ENCODE results near the gene NEFH. TPM values are rescaled to one million over a fixed set of nuclear protein-coding genes. Genes with fewer than 3 reads are reported as not detected.
"Not testable (repeated sequence)": the region's sequence is repeated elsewhere in the genome, so short reads cannot be mapped to it uniquely, and the experiment has no call there.

The NEFH gene
- total RNA-seq, 4 donors from 2014 or later, result 0.23 to 3.0 (median 0.53) TPM

DNA sequence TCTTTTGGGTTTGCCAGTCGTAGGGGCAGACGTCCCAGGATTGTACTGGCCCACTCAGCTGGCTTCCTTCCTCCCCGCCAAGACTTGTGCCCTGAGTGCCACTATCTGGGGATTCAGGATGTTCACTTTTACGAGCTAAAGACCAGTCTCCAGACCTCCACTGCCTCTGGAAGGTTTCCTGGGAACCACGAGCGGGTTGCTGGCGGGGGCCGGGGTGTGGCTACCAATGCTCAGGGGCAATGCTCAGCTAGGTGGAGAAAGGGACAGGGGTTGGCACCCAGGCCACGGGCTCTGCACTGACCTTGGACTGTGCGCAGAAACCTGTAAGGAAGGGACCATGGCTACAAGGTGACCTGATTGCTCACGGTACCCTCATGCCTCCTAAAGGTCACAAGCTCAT lies 2.2 kb downstream of the NEFH start:
- TF ChIP-seq, protein P1, sequence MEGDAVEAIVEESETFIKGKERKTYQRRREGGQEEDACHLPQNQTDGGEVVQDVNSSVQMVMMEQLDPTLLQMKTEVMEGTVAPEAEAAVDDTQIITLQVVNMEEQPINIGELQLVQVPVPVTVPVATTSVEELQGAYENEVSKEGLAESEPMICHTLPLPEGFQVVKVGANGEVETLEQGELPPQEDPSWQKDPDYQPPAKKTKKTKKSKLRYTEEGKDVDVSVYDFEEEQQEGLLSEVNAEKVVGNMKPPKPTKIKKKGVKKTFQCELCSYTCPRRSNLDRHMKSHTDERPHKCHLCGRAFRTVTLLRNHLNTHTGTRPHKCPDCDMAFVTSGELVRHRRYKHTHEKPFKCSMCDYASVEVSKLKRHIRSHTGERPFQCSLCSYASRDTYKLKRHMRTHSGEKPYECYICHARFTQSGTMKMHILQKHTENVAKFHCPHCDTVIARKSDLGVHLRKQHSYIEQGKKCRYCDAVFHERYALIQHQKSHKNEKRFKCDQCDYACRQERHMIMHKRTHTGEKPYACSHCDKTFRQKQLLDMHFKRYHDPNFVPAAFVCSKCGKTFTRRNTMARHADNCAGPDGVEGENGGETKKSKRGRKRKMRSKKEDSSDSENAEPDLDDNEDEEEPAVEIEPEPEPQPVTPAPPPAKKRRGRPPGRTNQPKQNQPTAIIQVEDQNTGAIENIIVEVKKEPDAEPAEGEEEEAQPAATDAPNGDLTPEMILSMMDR (IDR thresholded peaks at IDR 0.05), result no peak
- no peak for TF ChIP-seq POLR2A (IDR thresholded peaks at IDR 0.05)
- no peak overlapping the region for H3K4me3 ChIP-seq (ENCODE audit: low read depth, poor library complexity, severe bottlenecking)
- DNase-seq (ENCODE audit: low spot score in 2 of 2), result no peak
- intact Hi-C loops (cut with DNase I; ENCODE audit: low total_unique reads), result no loop called here
- WGBS, 2 donors, result 73 to 77% methylated on average over 11 of the region's 11 CpGs

DNA sequence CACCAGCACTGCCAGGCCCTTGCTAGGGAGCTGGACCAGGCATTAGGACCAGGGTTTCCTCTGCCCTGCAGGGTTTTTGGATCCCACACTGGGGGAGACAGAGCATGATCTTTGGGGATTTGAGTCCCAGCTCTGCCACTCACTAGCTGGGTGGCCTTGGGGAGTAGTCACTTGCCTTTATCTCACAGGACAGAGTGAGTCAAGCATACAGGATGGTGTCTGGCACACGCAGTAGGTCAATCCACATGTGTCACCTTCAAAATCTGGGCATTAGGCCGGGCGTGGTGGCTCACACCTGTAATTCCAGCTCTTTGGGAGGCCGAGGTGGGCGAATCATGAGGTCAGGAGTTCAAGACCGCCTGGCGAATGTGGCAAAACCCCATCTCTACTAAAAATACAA lies 2.7 kb downstream of the NEFH start:
- TF ChIP-seq, protein P1 (IDR thresholded peaks at IDR 0.05), result no peak
- no peak for TF ChIP-seq POLR2A (IDR thresholded peaks at IDR 0.05)
- DNase-seq (ENCODE audit: low spot score in 2 of 2), result peak in 1 of 2 donors; percentile 72
- 94 to 98% methylated on average over 7 of the region's 7 CpGs for WGBS, 2 donors
- no peak overlapping the region for H3K4me3 ChIP-seq (ENCODE audit: low read depth, poor library complexity, severe bottlenecking)
- intact Hi-C loops (cut with DNase I; ENCODE audit: low total_unique reads), result no loop called here

DNA sequence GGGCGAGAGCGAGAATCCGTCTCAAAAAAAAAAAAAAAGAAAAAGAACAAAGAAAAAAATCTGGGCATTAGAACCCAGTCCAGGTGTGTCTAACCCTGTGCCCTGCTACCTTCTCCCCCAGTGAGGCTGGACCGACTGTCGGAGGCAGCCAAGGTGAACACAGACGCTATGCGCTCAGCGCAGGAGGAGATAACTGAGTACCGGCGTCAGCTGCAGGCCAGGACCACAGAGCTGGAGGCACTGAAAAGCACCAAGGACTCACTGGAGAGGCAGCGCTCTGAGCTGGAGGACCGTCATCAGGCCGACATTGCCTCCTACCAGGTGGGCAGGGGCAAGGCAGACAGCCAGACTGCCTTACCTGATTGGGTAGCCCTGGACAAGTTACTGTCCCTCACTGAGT lies 3.2 kb downstream of the NEFH start:
- DNase-seq (ENCODE audit: low spot score in 2 of 2), result peak in 1 of 2 donors; percentile 74
- WGBS, 2 donors, result 93% methylated on average over 13 of the region's 13 CpGs
- no peak for TF ChIP-seq POLR2A (IDR thresholded peaks at IDR 0.05)
- TF ChIP-seq, protein P1 (IDR thresholded peaks at IDR 0.05), result no peak
- intact Hi-C loops (cut with DNase I; ENCODE audit: low total_unique reads), result no loop called here
- no peak overlapping the region for H3K4me3 ChIP-seq (ENCODE audit: low read depth, poor library complexity, severe bottlenecking)

DNA sequence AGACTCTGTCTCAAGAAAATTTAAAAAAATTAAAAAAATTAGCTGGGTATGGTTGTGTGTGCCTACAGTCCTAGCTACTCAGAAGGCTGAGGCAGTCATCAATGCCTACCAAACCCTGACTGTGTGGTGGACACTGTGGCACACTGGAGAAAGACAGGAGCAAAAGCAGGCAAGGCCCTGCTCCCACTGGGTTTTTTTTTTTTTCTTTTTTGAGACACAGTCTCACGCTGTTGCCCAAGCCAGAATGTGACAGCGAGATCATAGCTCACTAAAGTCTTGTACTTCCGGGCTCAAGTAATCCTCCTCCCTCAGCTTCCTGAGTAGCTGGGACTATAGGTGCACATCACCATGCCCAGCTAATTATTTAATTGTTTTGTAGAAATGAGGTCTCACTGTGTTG lies 4.6 kb downstream of the NEFH start:
- no peak for DNase-seq (ENCODE audit: low spot score in 2 of 2)
- no peak overlapping the region for H3K4me3 ChIP-seq (ENCODE audit: low read depth, poor library complexity, severe bottlenecking)
- intact Hi-C loops (cut with DNase I; ENCODE audit: low total_unique reads), result no loop called here
- WGBS, 2 donors, result 96% methylated on average over 3 of the region's 3 CpGs
- TF ChIP-seq, protein P1 (IDR thresholded peaks at IDR 0.05), result no peak
- no peak for TF ChIP-seq POLR2A (IDR thresholded peaks at IDR 0.05)

DNA sequence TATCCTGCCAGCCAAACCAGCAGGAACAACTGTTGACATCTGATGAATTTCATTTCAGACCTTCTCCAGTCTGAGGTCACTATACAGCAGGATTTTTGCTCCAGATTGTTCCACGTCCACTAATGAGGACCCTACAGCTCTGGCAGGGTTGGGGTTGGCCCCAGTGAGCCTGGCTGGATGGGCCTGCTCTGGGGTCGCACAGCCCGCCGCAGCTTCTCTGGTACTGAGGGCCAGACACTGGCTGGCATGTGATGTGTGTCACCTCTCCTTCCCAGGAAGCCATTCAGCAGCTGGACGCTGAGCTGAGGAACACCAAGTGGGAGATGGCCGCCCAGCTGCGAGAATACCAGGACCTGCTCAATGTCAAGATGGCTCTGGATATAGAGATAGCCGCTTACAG lies 5.4 kb downstream of the NEFH start:
- peak in 1 of 2 donors; percentile 58 for DNase-seq (ENCODE audit: low spot score in 2 of 2)
- no peak overlapping the region for H3K4me3 ChIP-seq (ENCODE audit: low read depth, poor library complexity, severe bottlenecking)
- intact Hi-C loops (cut with DNase I; ENCODE audit: low total_unique reads), result no loop called here
- WGBS, 2 donors, result 82 to 92% methylated on average over 8 of the region's 8 CpGs
- TF ChIP-seq, protein P1 (IDR thresholded peaks at IDR 0.05), result no peak
- TF ChIP-seq POLR2A (IDR thresholded peaks at IDR 0.05), result no peak

DNA sequence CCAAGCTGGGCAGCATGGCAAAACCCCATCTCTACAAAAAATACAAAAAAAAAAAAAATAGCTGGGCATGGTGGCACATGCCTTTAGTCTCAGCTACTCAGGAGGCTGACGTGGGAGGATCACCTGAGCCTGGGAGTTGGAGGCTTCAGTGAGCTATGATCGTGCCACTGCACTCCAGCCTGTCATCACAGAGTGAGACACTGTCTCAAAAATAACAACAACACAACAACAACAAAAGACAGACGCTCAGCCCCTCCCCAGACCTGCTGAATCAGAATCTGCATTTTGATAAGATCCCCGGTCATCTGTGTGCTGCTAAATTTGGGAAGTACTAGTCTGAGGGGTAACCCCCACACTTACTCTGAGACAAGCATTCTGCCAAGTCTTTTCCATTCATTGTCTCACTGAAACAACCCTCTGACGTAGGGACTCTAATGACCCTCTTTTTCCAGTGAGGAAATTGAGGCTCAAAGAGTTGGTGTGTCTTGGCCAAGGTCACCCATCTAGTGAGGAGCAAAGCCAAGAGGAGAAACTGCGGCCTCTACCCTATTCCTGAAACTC lies 7.5 kb downstream of the NEFH start:
- DNase-seq (ENCODE audit: low spot score in 2 of 2), result no peak
- TF ChIP-seq POLR2A (IDR thresholded peaks at IDR 0.05), result no peak
- TF ChIP-seq, protein P1 (IDR thresholded peaks at IDR 0.05), result no peak
- WGBS, 2 donors, result 87 to 89% methylated on average over 6 of the region's 6 CpGs
- no peak overlapping the region for H3K4me3 ChIP-seq (ENCODE audit: low read depth, poor library complexity, severe bottlenecking)
- intact Hi-C loops (cut with DNase I; ENCODE audit: low total_unique reads), result no loop called here

DNA sequence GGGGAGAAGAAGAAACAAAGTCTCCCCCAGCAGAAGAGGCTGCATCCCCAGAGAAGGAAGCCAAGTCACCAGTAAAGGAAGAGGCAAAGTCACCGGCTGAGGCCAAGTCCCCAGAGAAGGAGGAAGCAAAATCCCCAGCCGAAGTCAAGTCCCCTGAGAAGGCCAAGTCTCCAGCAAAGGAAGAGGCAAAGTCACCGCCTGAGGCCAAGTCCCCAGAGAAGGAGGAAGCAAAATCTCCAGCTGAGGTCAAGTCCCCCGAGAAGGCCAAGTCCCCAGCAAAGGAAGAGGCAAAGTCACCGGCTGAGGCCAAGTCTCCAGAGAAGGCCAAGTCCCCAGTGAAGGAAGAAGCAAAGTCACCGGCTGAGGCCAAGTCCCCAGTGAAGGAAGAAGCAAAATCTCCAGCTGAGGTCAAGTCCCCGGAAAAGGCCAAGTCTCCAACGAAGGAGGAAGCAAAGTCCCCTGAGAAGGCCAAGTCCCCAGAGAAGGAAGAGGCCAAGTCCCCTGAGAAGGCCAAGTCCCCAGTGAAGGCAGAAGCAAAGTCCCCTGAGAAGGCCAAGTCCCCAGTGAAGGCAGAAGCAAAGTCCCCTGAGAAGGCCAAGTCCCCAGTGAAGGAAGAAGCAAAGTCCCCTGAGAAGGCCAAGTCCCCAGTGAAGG lies 9.2 kb downstream of the NEFH start:
- intact Hi-C loops (cut with DNase I; ENCODE audit: low total_unique reads); H3K4me3 ChIP-seq (ENCODE audit: low read depth, poor library complexity, severe bottlenecking): not testable (repeated sequence)
- 77 to 78% methylated on average over 8 of the region's 8 CpGs for WGBS, 2 donors
- DNase-seq (ENCODE audit: low spot score in 2 of 2), result peak in 1 of 2 donors; percentile 56

Data from lower leg skin (tissue), 4 donors.